BLaER1 (cell line): ENCODE results near the gene FAM13B.
"Not testable (repeated sequence)": the region's sequence is repeated elsewhere in the genome, so short reads cannot be mapped to it uniquely, and the experiment has no call there.

Source experiments
- H3K27ac ChIP-seq: shearing (Covaris generic); formaldehyde crosslinking; 2 replicates; pipeline ENCODE4 v1.8.1; 2022
- H3K27me3 ChIP-seq: shearing (Covaris generic); formaldehyde crosslinking; 2 replicates; pipeline ENCODE4 v1.8.1; 2022
- H3K36me3 ChIP-seq: shearing (Covaris generic); formaldehyde crosslinking; 2 replicates; pipeline ENCODE4 v1.8.1; 2022
- H3K4me1 ChIP-seq: shearing (Covaris generic); formaldehyde crosslinking; 2 replicates; pipeline ENCODE4 v1.8.1; 2022
- H3K4me2 ChIP-seq: shearing (Covaris generic); formaldehyde crosslinking; 2 replicates; pipeline ENCODE4 v1.8.1; 2022
- H3K4me3 ChIP-seq: shearing (Covaris generic); formaldehyde crosslinking; 2 replicates; pipeline ENCODE4 v1.8.1; 2022
- H3K9ac ChIP-seq: shearing (Covaris generic); formaldehyde crosslinking; 2 replicates; pipeline ENCODE4 v1.8.1; 2022
- H3K9me3 ChIP-seq: shearing (Covaris generic); formaldehyde crosslinking; 2 replicates; pipeline ENCODE4 v1.8.1; 2022
- H4K20me1 ChIP-seq: shearing (Covaris generic); formaldehyde crosslinking; 2 replicates; pipeline ENCODE4 v1.8.1; 2022
- Cebpa-rat ChIP-seq: shearing (Covaris generic); IDR thresholded peaks from 2 replicates; pipeline ENCODE4 v1.8.1; 2022

FAM13B gene

GRCh38 chr5:138035605-138036537 is 3.0 kb upstream of the FAM13B start:
- Histone ChIP-seq H3K4me1 (peaks cover 19% of the 10 kb centered on the region), H3K9ac (no peak overlapping the region), H3K4me3 (no peak overlapping the region), H4K20me1 (peaks cover 19% of the 10 kb centered on the region), H3K27me3 (no peaks in the 10 kb centered on the region), H3K9me3 (no peaks in the 10 kb centered on the region), H3K27ac (no peak overlapping the region), H3K4me2 (0 out of 2 replicates have a peak overlapping the region, but pooled peaks have one; percentile 11), H3K36me3 (no peaks in the 10 kb centered on the region)
- TF ChIP-seq Cebpa-rat = no peak

- H3K4me3 ChIP-seq = peak overlapping the region; percentile 82
- no peaks in the 10 kb centered on the region for H3K27me3 ChIP-seq
- peaks cover 39% of the 10 kb centered on the region for H4K20me1 ChIP-seq
- H3K36me3 ChIP-seq = no peaks in the 10 kb centered on the region
- H3K4me1 ChIP-seq = peaks cover 38% of the 10 kb centered on the region
- H3K4me2 ChIP-seq = peak overlapping the region; percentile 82
- peak overlapping the region; percentile 97; the same call in 1 of the 2 replicates for H3K27ac ChIP-seq
- H3K9ac ChIP-seq = peak overlapping the region; percentile 96
- no peak for TF ChIP-seq Cebpa-rat
- H3K9me3 ChIP-seq = no peaks in the 10 kb centered on the region
Measured at GRCh38 chr5:138033907-138034306, 1.0 kb upstream of the FAM13B start.

GRCh38 chr5:138033386-138033808 is 518 bp upstream of the FAM13B start:
- TF ChIP-seq Cebpa-rat = no peak
- peak overlapping the region; percentile 82 for H3K4me2 ChIP-seq
- no peaks in the 10 kb centered on the region for H3K27me3 ChIP-seq
- peak overlapping the region; percentile 97 for H3K27ac ChIP-seq
- peaks cover 43% of the 10 kb centered on the region for H3K4me1 ChIP-seq
- no peaks in the 10 kb centered on the region for H3K36me3 ChIP-seq
- peak overlapping the region; percentile 96 for H3K9ac ChIP-seq
- no peaks in the 10 kb centered on the region for H3K9me3 ChIP-seq
- peak overlapping the region; percentile 82 for H3K4me3 ChIP-seq
- peaks cover 44% of the 10 kb centered on the region for H4K20me1 ChIP-seq

- peaks cover 55% of the 10 kb centered on the region for H3K4me1 ChIP-seq
Measured at GRCh38 chr5:138032028-138032571, 779 bp downstream of the FAM13B start.

GRCh38 chr5:138029944-138030343 is 2.9 kb downstream of the FAM13B start:
- no peak for TF ChIP-seq Cebpa-rat
- Histone ChIP-seq H3K36me3 (peaks cover 17% of the 10 kb centered on the region), H3K4me1 (peaks cover 55% of the 10 kb centered on the region), H3K9ac (0 out of 2 replicates have a peak overlapping the region, but pooled peaks have one; percentile 48), H4K20me1 (peaks cover 78% of the 10 kb centered on the region), H3K4me2 (peak overlapping the region; percentile 93), H3K4me3 (no peak overlapping the region), H3K27ac (no peak overlapping the region), H3K9me3 (peaks cover 13% of the 10 kb centered on the region; the same call in 1 of the 2 replicates), H3K27me3 (no peaks in the 10 kb centered on the region)

More at GRCh38 chr5:138032028-138032571, 779 bp downstream of the FAM13B start:
- H3K27ac ChIP-seq = peak overlapping the region; percentile 97
- no peaks in the 10 kb centered on the region for H3K27me3 ChIP-seq
- peaks cover 7% of the 10 kb centered on the region; the same call in 1 of the 2 replicates for H3K9me3 ChIP-seq
- peak overlapping the region; percentile 93 for H3K4me2 ChIP-seq
- peaks cover 57% of the 10 kb centered on the region for H4K20me1 ChIP-seq
- TF ChIP-seq Cebpa-rat = no peak
- peak overlapping the region; percentile 82 for H3K4me3 ChIP-seq
- peak overlapping the region; percentile 96 for H3K9ac ChIP-seq
- H3K36me3 ChIP-seq = peaks cover 7% of the 10 kb centered on the region

- Histone ChIP-seq H3K4me2 (peak overlapping the region; percentile 93), H3K9ac (no peak overlapping the region), H3K36me3 (peaks cover 17% of the 10 kb centered on the region), H3K9me3 (peaks cover 13% of the 10 kb centered on the region; the same call in 1 of the 2 replicates), H3K27ac (no peak overlapping the region), H3K4me3 (no peak overlapping the region), H3K4me1 (peaks cover 55% of the 10 kb centered on the region), H4K20me1 (peaks cover 83% of the 10 kb centered on the region), H3K27me3 (no peaks in the 10 kb centered on the region)
- TF ChIP-seq Cebpa-rat = no peak
Measured at GRCh38 chr5:138029501-138029900, 3.4 kb downstream of the FAM13B start.

- peak overlapping the region; percentile 93 for H3K4me2 ChIP-seq
- no peak overlapping the region for H3K9ac ChIP-seq
- no peaks in the 10 kb centered on the region for H3K27me3 ChIP-seq
- peaks cover 88% of the 10 kb centered on the region for H4K20me1 ChIP-seq
- TF ChIP-seq Cebpa-rat = no peak
- peaks cover 54% of the 10 kb centered on the region for H3K4me1 ChIP-seq
- H3K27ac ChIP-seq = no peak overlapping the region
- H3K9me3 ChIP-seq = peaks cover 13% of the 10 kb centered on the region; the same call in 1 of the 2 replicates
- no peak overlapping the region for H3K4me3 ChIP-seq
- peaks cover 17% of the 10 kb centered on the region for H3K36me3 ChIP-seq
Measured at GRCh38 chr5:138028971-138029365, 3.9 kb downstream of the FAM13B start.

GRCh38 chr5:138028262-138028970 is 4.5 kb downstream of the FAM13B start:
- H3K27ac ChIP-seq, H3K27me3 ChIP-seq, H3K9ac ChIP-seq, H3K4me3 ChIP-seq: not testable (repeated sequence)
- Histone ChIP-seq H3K4me1 (peaks cover 51% of the 10 kb centered on the region), H3K9me3 (peaks cover 13% of the 10 kb centered on the region; the same call in 1 of the 2 replicates), H3K36me3 (peaks cover 17% of the 10 kb centered on the region), H4K20me1 (peaks cover 93% of the 10 kb centered on the region), H3K4me2 (peak overlapping the region; percentile 93)

- not testable (repeated sequence) for H3K27me3 ChIP-seq, H3K4me2 ChIP-seq, H3K4me3 ChIP-seq, H3K9ac ChIP-seq, H3K27ac ChIP-seq
- peaks cover 13% of the 10 kb centered on the region; the same call in 1 of the 2 replicates for H3K9me3 ChIP-seq
- peaks cover 100% of the 10 kb centered on the region for H4K20me1 ChIP-seq
- H3K36me3 ChIP-seq = peaks cover 17% of the 10 kb centered on the region
- H3K4me1 ChIP-seq = peaks cover 54% of the 10 kb centered on the region
Measured at GRCh38 chr5:138026793-138027192, 6.1 kb downstream of the FAM13B start.
